SK-N-SH (cell line): Measurements from ENCODE around the gene ACOXL. TPM values are rescaled to one million over a fixed set of nuclear protein-coding genes. Genes with fewer than 3 reads are reported as not detected.

ENCODE experiments used
- CTCF ChIA-PET: fragments of 300-600, 350-600 bp; formaldehyde crosslinking; extraction: SDS; loops from one replicate; lab custom pipeline; 2021; lab: Yijun Ruan, JAX
- POLR2A ChIA-PET: fragments of 350-600 bp; sonication (Branson Sonifier 250); formaldehyde crosslinking; extraction: SDS; loops from one replicate; lab custom pipeline; 2020; ENCODE audit warnings: antibody characterized with exemption, inconsistent platforms; lab: Yijun Ruan, JAX
- DNase-seq: peaks from one replicate; pipeline ENCODE4 v3.0.0; 2012
- H2AFZ ChIP-seq: fragments of 200-600 bp; sonication (generic); 2 replicates; pipeline ENCODE4 v1.8.1; 2016; ENCODE audit warnings: antibody characterized with exemption, mild to moderate bottlenecking, low read depth
- H3F3A ChIP-seq: fragments of 200-600 bp; sonication (generic); replicated peaks from 2 replicates; pipeline ENCODE3; 2016; ENCODE audit warnings: antibody characterized with exemption, mild to moderate bottlenecking; ENCODE audit not compliant: insufficient read depth
- H3K27ac ChIP-seq, 2 experiments: fragments of 200-500 bp in 1 of 2; fragments of 200-600 bp in 1 of 2; sonication (Bioruptor generic) in 1 of 2; sonication (generic), shearing (Covaris generic) in 1 of 2; 2 replicates each; pipeline versions ENCODE4 v1.5.1 to v1.6.1; 2014 to 2016; ENCODE audit warnings: low read depth in 2 of 2, inconsistent platforms in 1 of 2, low read length in 1 of 2, mild to moderate bottlenecking in 1 of 2, mixed read lengths in 1 of 2
- H3K27me3 ChIP-seq: fragments of 200-600 bp; sonication (generic), shearing (Covaris generic); 2 replicates; pipeline ENCODE4 v1.6.1; 2016; ENCODE audit warnings: mixed run types; ENCODE audit not compliant: insufficient read depth
- H3K36me3 ChIP-seq, 2 experiments: fragments of 200-500 bp in 1 of 2; fragments of 200-600 bp in 1 of 2; sonication (Bioruptor generic) in 1 of 2; sonication (generic) in 1 of 2; replicated peaks in 1 of 2; 2 replicates each; pipeline versions ENCODE3 to v1.5.1; 2014 to 2016; ENCODE audit warnings: low read length in 1 of 2, mild to moderate bottlenecking in 1 of 2; ENCODE audit not compliant: insufficient read depth in 2 of 2, control insufficient read depth in 1 of 2
- H3K4me1 ChIP-seq, 2 experiments: fragments of 200-500 bp in 1 of 2; fragments of 200-600 bp in 1 of 2; sonication (Bioruptor generic) in 1 of 2; sonication (generic), shearing (Covaris generic) in 1 of 2; 2 replicates each; pipeline versions ENCODE4 v1.5.1 to v1.6.1; 2014 to 2016; ENCODE audit warnings: low read depth in 1 of 2, low read length in 1 of 2, mixed run types in 1 of 2; ENCODE audit not compliant: insufficient read depth in 2 of 2, control insufficient read depth in 1 of 2
- H3K4me2 ChIP-seq: fragments of 200-600 bp; sonication (generic), shearing (Covaris generic); 2 replicates; pipeline ENCODE4 v1.6.1; 2017; ENCODE audit warnings: mixed run types
- H3K4me3 ChIP-seq, 2 experiments: fragments of 200-500 bp in 1 of 2; fragments of 200-600 bp in 1 of 2; sonication (Bioruptor generic) in 1 of 2; sonication (generic), shearing (Covaris generic) in 1 of 2; 2 replicates each; pipeline versions ENCODE4 v1.5.1 to v1.8.1; 2014 to 2016; ENCODE audit warnings: low read depth in 2 of 2, inconsistent platforms in 1 of 2, low read length in 1 of 2, mild to moderate bottlenecking in 1 of 2, mixed read lengths in 1 of 2, moderate library complexity in 1 of 2
- H3K79me2 ChIP-seq: fragments of 200-600 bp; sonication (generic); 2 replicates; pipeline ENCODE4 v1.8.1; 2017; ENCODE audit warnings: mild to moderate bottlenecking; ENCODE audit not compliant: insufficient read depth
- H3K9ac ChIP-seq: fragments of 200-600 bp; sonication (generic); 2 replicates; pipeline ENCODE4 v1.6.1; 2017; ENCODE audit warnings: mixed run types
- H3K9me2 ChIP-seq: fragments of 200-600 bp; sonication (generic); 2 replicates; pipeline ENCODE4 v1.6.1; 2017; ENCODE audit warnings: mixed run types
- H3K9me3 ChIP-seq: fragments of 200-600 bp; sonication (generic); 2 replicates; pipeline ENCODE4 v1.6.1; 2017; ENCODE audit warnings: mixed run types, mild to moderate bottlenecking, moderate library complexity
- H4K20me1 ChIP-seq: fragments of 200-600 bp; sonication (generic); 2 replicates; pipeline ENCODE4 v1.6.1; 2017; ENCODE audit warnings: mild to moderate bottlenecking, mixed run types; ENCODE audit not compliant: insufficient read depth
- EZH2phosphoT487 ChIP-seq: fragments of 200-600 bp; sonication (generic); IDR thresholded peaks from 2 replicates; pipeline ENCODE4 v1.6.1; 2017; ENCODE audit warnings: low read depth, mixed run types, mild to moderate bottlenecking, antibody characterized with exemption, moderate library complexity, borderline replicate concordance
- FOSL2 ChIP-seq: IDR thresholded peaks from 2 replicates; pipeline ENCODE4 v1.4.0; 2012; ENCODE audit warnings: low read depth, mild to moderate bottlenecking, moderate library complexity, borderline replicate concordance
- FOXJ3 ChIP-seq: sonication (generic); formaldehyde crosslinking; IDR thresholded peaks from 2 replicates; pipeline ENCODE4 v1.5.1; 2020; ENCODE audit warnings: mild to moderate bottlenecking, missing genetic modification reagents
- GABPA ChIP-seq: IDR thresholded peaks from 2 replicates; pipeline ENCODE4 v1.4.0; 2012; ENCODE audit warnings: low read depth, mild to moderate bottlenecking
- JUND ChIP-seq: IDR thresholded peaks from 2 replicates; pipeline ENCODE4 v1.4.0; 2012
- MEF2A ChIP-seq: IDR thresholded peaks from 2 replicates; pipeline ENCODE4 v1.4.0; 2012; ENCODE audit warnings: low read depth, borderline replicate concordance
- MXI1 ChIP-seq: IDR thresholded peaks from 2 replicates; pipeline ENCODE4 v1.6.1; 2012; ENCODE audit warnings: mild to moderate bottlenecking, low read depth, low read length, improper control_type of control experiment
- NRF1 ChIP-seq: IDR thresholded peaks from 2 replicates; pipeline ENCODE4 v1.6.1; 2012; ENCODE audit warnings: low read depth, mild to moderate bottlenecking, low read length
- POLR2AphosphoS5 ChIP-seq: IDR thresholded peaks from 2 replicates; pipeline ENCODE4 v1.6.1; 2012; ENCODE audit warnings: low read depth, low read length
- RAD21 ChIP-seq: IDR thresholded peaks from 2 replicates; pipeline ENCODE4 v1.6.1; 2012; ENCODE audit warnings: mild to moderate bottlenecking, low read length
- RFX5 ChIP-seq: IDR thresholded peaks from 2 replicates; pipeline ENCODE4 v1.6.1; 2012; ENCODE audit warnings: mild to moderate bottlenecking, improper control_type of control experiment, low read length
- RXRA ChIP-seq: IDR thresholded peaks from 2 replicates; pipeline ENCODE4 v1.4.0; 2012; ENCODE audit warnings: low read depth, mild to moderate bottlenecking, borderline replicate concordance
- SIN3A ChIP-seq: IDR thresholded peaks from 2 replicates; pipeline ENCODE4 v1.6.1; 2012; ENCODE audit warnings: low read depth, mild to moderate bottlenecking, low read length, moderate library complexity, borderline replicate concordance
- TAF1 ChIP-seq: IDR thresholded peaks from 2 replicates; pipeline ENCODE4 v1.6.1; 2012; ENCODE audit warnings: low read depth, mild to moderate bottlenecking, low read length, moderate library complexity, borderline replicate concordance
- TCF12 ChIP-seq: IDR thresholded peaks from 2 replicates; pipeline ENCODE4 v1.4.0; 2012
- YY1 ChIP-seq: IDR thresholded peaks from 2 replicates; pipeline ENCODE4 v1.4.0; 2012; ENCODE audit warnings: low read depth, mild to moderate bottlenecking
- WGBS: methylation state at CpG from one replicate; pipeline ENCODE4 v1.1.6; 2017; ENCODE audit warnings: low lambda C conversion rate; 5-methylcytosine and 5-hydroxymethylcytosine counted together
- polyA plus RNA-seq, 3 experiments: library from polyadenylated mRNA; depleted of rRNA; stranded (reverse); fragments of >200 nt; gene quantifications; 2 replicates each; pipeline ENCODE4 v1.2.3, GENCODE V29; 2012
- TF ChIP-seq, protein P1 (sequence below): fragments of 200-600 bp; sonication (generic); IDR thresholded peaks from 2 replicates; pipeline ENCODE4 v1.6.1; 2017; ENCODE audit warnings: antibody characterized with exemption, mild to moderate bottlenecking, moderate library complexity
- TF ChIP-seq, protein P2 (sequence below): fragments of 150-350 bp; IDR thresholded peaks from 2 replicates; pipeline ENCODE4 v1.6.1; 2017; ENCODE audit warnings: antibody characterized with exemption, low read length, low read depth, borderline replicate concordance
- TF ChIP-seq, protein P3 (sequence below): IDR thresholded peaks from 2 replicates; pipeline ENCODE4; 2012
- TF ChIP-seq, protein P4 (sequence below): IDR thresholded peaks from 2 replicates; pipeline ENCODE4 v1.4.0; 2012; ENCODE audit warnings: low read depth, borderline replicate concordance

Gene ACOXL
- polyA plus RNA-seq, 1 of the 3 experiments (the other 2 are of a cell fraction), result not detected

DNA sequence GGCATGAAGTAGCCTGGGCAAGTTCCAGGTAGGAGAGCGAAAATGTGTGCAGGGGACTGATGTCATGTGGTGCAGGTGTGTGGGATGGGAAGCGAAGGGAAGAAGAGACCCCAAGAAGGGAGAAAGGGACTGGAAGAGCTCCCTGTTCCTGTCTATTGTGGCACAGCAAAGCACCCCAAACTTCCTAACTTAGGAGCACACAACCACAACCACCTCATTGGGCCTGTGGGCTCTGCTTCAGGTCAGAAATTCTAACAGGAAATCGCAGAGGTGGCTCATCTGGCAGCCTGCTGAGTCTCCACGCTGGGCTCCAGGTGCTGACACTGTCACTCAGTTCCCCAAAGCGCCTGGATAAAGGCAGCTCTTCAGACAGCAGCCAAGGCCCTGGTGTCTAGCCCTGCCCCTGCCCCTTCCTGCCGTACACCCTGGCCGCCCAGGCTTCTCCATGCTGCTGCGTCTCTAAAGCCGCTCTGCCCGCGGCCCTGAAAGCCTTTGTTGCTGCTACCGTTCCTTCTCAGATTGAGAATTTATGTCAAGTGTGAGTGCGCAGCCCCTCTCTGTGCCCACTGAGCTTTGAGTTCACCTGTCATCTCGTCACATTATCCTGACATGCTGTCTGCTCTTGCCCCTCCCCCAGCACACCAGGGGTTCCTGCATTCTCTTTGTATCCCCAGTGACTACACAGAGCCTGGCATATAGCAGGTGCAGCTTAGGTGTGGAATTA lies 248.1 kb downstream of the ACOXL start:
- no peak overlapping the region for H3K4me3 ChIP-seq
- H4K20me1 ChIP-seq, result no peaks in the 10 kb centered on the region
- TF ChIP-seq FOSL2, result no peak
- TF ChIP-seq, protein P1, sequence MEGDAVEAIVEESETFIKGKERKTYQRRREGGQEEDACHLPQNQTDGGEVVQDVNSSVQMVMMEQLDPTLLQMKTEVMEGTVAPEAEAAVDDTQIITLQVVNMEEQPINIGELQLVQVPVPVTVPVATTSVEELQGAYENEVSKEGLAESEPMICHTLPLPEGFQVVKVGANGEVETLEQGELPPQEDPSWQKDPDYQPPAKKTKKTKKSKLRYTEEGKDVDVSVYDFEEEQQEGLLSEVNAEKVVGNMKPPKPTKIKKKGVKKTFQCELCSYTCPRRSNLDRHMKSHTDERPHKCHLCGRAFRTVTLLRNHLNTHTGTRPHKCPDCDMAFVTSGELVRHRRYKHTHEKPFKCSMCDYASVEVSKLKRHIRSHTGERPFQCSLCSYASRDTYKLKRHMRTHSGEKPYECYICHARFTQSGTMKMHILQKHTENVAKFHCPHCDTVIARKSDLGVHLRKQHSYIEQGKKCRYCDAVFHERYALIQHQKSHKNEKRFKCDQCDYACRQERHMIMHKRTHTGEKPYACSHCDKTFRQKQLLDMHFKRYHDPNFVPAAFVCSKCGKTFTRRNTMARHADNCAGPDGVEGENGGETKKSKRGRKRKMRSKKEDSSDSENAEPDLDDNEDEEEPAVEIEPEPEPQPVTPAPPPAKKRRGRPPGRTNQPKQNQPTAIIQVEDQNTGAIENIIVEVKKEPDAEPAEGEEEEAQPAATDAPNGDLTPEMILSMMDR, result no peak
- no peak for TF ChIP-seq RFX5
- no peak for TF ChIP-seq TAF1
- TF ChIP-seq RAD21, result no peak
- TF ChIP-seq GABPA, result no peak
- TF ChIP-seq, protein P2, sequence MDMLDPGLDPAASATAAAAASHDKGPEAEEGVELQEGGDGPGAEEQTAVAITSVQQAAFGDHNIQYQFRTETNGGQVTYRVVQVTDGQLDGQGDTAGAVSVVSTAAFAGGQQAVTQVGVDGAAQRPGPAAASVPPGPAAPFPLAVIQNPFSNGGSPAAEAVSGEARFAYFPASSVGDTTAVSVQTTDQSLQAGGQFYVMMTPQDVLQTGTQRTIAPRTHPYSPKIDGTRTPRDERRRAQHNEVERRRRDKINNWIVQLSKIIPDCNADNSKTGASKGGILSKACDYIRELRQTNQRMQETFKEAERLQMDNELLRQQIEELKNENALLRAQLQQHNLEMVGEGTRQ, result no peak
- no peak for TF ChIP-seq FOXJ3 (CRISPR knock-in tag)
- TF ChIP-seq MEF2A, result no peak
- no peak for TF ChIP-seq RXRA
- no peak for TF ChIP-seq NRF1
- no peak for TF ChIP-seq MXI1
- no peak for TF ChIP-seq POLR2AphosphoS5
- TF ChIP-seq, all 33 proteins: peak for 0
- CTCF ChIA-PET, result interaction anchor here (0.6 kb wide), 1 partner anchor 16 kb away, joined by 3 read pairs; no protein-coding TSS in a partner anchor
- Histone ChIP-seq H2AFZ (no peak overlapping the region), H3K4me1 (no peaks in the 10 kb centered on the region), H3K9ac (no peak overlapping the region), H3F3A (no peaks in the 10 kb centered on the region), H3K27ac (no peak overlapping the region), H3K36me3 (no peaks in the 10 kb centered on the region), H3K9me2 (no peaks in the 10 kb centered on the region), H3K79me2 (no peaks in the 10 kb centered on the region), H3K27me3 (no peaks in the 10 kb centered on the region), H3K4me2 (no peak overlapping the region), H3K9me3 (no peaks in the 10 kb centered on the region)
- no peak for DNase-seq
- POLR2A ChIA-PET, result no interaction called here
- WGBS, result 72% methylated on average over 13 of the region's 14 CpGs

DNA sequence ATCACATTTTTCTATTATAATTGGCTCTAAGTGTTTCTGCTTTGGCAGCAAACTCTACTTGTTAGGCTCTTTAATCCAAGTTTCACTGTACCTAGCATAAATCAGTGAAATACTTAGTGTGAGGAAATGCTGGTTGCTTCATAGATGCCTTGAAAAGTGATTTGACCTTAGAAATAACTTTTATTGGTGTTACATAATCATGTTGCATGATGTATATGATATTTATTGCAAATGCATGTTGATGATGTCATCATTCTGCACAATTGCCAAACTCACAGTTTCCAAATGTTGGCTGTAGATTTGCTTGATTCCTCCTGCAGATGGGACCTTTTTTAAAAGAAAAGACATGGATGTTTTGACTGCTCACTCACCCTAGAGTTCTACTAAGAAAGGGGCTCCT lies 250.8 kb downstream of the ACOXL start:
- no peak overlapping the region for H2AFZ ChIP-seq
- H3K27me3 ChIP-seq, result no peaks in the 10 kb centered on the region
- ChIA-PET POLR2A (no interaction called here), CTCF (no interaction called here)
- H3K36me3 ChIP-seq, result no peaks in the 10 kb centered on the region
- H3F3A ChIP-seq, result no peaks in the 10 kb centered on the region
- H3K9me2 ChIP-seq, result no peaks in the 10 kb centered on the region
- no peaks in the 10 kb centered on the region for H3K9me3 ChIP-seq
- H3K4me1 ChIP-seq, result no peaks in the 10 kb centered on the region
- no peak overlapping the region for H3K27ac ChIP-seq
- no peak overlapping the region for H3K4me2 ChIP-seq
- no peak for DNase-seq
- H3K79me2 ChIP-seq, result no peaks in the 10 kb centered on the region
- no peak overlapping the region for H3K4me3 ChIP-seq
- H4K20me1 ChIP-seq, result no peaks in the 10 kb centered on the region
- no peak overlapping the region for H3K9ac ChIP-seq
- no peak for TF ChIP-seq EZH2phosphoT487
- TF ChIP-seq JUND, result no peak
- TF ChIP-seq, protein P3, sequence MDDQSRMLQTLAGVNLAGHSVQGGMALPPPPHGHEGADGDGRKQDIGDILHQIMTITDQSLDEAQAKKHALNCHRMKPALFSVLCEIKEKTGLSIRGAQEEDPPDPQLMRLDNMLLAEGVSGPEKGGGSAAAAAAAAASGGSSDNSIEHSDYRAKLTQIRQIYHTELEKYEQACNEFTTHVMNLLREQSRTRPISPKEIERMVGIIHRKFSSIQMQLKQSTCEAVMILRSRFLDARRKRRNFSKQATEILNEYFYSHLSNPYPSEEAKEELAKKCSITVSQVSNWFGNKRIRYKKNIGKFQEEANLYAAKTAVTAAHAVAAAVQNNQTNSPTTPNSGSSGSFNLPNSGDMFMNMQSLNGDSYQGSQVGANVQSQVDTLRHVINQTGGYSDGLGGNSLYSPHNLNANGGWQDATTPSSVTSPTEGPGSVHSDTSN, result no peak
- no peak for TF ChIP-seq FOXJ3 (CRISPR knock-in tag)
- TF ChIP-seq, protein P4, sequence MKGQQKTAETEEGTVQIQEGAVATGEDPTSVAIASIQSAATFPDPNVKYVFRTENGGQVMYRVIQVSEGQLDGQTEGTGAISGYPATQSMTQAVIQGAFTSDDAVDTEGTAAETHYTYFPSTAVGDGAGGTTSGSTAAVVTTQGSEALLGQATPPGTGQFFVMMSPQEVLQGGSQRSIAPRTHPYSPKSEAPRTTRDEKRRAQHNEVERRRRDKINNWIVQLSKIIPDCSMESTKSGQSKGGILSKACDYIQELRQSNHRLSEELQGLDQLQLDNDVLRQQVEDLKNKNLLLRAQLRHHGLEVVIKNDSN, result no peak
- TF ChIP-seq RXRA, result no peak
- no peak for TF ChIP-seq FOSL2
- TF ChIP-seq SIN3A, result no peak
- TF ChIP-seq, protein P1, result no peak
- no peak for TF ChIP-seq TCF12
- no peak for TF ChIP-seq YY1
